HCT116 (cell line): ENCODE data around the gene PHF13. TPM values are rescaled to one million over a fixed set of nuclear protein-coding genes. Genes with fewer than 3 reads are reported as not detected.

Source experiments
- ATAC-seq: fragments of 200-7000 bp; cut with Tn5 transposase; 2 replicates; pipeline ENCODE4 v1.9.1; 2020; ENCODE audit warnings: mild to moderate bottlenecking, moderate library complexity
- BruUV-seq: library from RNA; stranded (reverse); fragments of 400-500 nt; replicated peaks from 2 replicates; lab custom pipeline; 2021; lab: Mats Ljungman, UMichigan
- CTCF ChIA-PET: fragments of 300-600 bp; sonication (Branson Sonifier 250); formaldehyde crosslinking; loops from one replicate; lab custom pipeline; 2021; ENCODE audit warnings: antibody characterized with exemption; lab: Charles Lee
- POLR2A ChIA-PET: fragments of 300-600, 350-600 bp; sonication (Branson Sonifier 250); formaldehyde crosslinking; loops from one replicate; lab custom pipeline; 2021; ENCODE audit warnings: antibody characterized with exemption; lab: Charles Lee
- RAD21 ChIA-PET, 2 experiments: fragments of 300-600 bp; sonication (Branson Sonifier 250); formaldehyde crosslinking; loops; one replicate each; lab custom pipeline; 2023; ENCODE audit warnings: low total read pairs in 2 of 2; ENCODE audit not compliant: uncharacterized antibody in 2 of 2, unreplicated experiment in 2 of 2, low non-redundant PET in 1 of 2; lab: Charles Lee
- DNase-seq: peaks from one replicate; pipeline ENCODE4 v3.0.0-alpha.2; 2010; ENCODE audit warnings: low read depth, low spot score
- H2AFZ ChIP-seq: fragments of 200-600 bp; shearing (Covaris generic), sonication (generic); 2 replicates; pipeline ENCODE4 v1.6.1; 2017; ENCODE audit warnings: low read depth, mixed run types, mixed read lengths, antibody characterized with exemption, low read length; ENCODE audit not compliant: poor library complexity, severe bottlenecking
- H3K27ac ChIP-seq: 2 replicates; pipeline ENCODE4 v1.5.1; 2012; ENCODE audit warnings: low read depth, low read length
- H3K27me3 ChIP-seq: fragments of 200-600 bp; sonication (generic); 2 replicates; pipeline ENCODE4 v1.6.1; 2016; ENCODE audit warnings: mixed run types, low read length, mixed read lengths; ENCODE audit not compliant: insufficient read depth
- H3K36me3 ChIP-seq, 2 experiments: fragments of 200-500 bp in 1 of 2; fragments of 200-600 bp in 1 of 2; sonication (Bioruptor generic) in 1 of 2; sonication (generic) in 1 of 2; 2 replicates each; pipeline versions ENCODE4 v1.5.1 to v1.6.1; 2014 to 2016; ENCODE audit warnings: low read length in 2 of 2, inconsistent platforms in 1 of 2, mixed read lengths in 1 of 2, mixed run types in 1 of 2; ENCODE audit not compliant: insufficient read depth in 2 of 2, control insufficient read depth in 1 of 2
- H3K4me1 ChIP-seq, 2 experiments: fragments of 200-600 bp in 1 of 2; sonication (generic) in 1 of 2; 2 replicates each; pipeline versions ENCODE4 v1.5.1 to v1.6.1; 2012 to 2017; ENCODE audit warnings: low read length in 2 of 2, inconsistent platforms in 1 of 2, mild to moderate bottlenecking in 1 of 2, mixed read lengths in 1 of 2, mixed run types in 1 of 2, moderate library complexity in 1 of 2; ENCODE audit not compliant: insufficient read depth in 2 of 2, control insufficient read depth in 1 of 2
- H3K4me2 ChIP-seq: fragments of 200-600 bp; sonication (generic); 2 replicates; pipeline ENCODE4 v1.6.1; 2017; ENCODE audit warnings: mixed run types, low read length, mixed read lengths
- H3K4me3 ChIP-seq, 2 experiments: fragments of 200-600 bp in 1 of 2; sonication (generic) in 1 of 2; replicated peaks in 1 of 2; 2 replicates each; pipeline ENCODE4 v1.5.1; 2011 to 2016; ENCODE audit warnings: low read length in 2 of 2, control low read depth in 1 of 2, low read depth in 1 of 2, mild to moderate bottlenecking in 1 of 2, mixed read lengths in 1 of 2, mixed run types in 1 of 2
- H3K79me2 ChIP-seq: fragments of 200-600 bp; sonication (generic); 2 replicates; pipeline ENCODE4 v1.6.1; 2017; ENCODE audit warnings: mild to moderate bottlenecking, mixed run types, low read length, moderate library complexity, mixed read lengths; ENCODE audit not compliant: insufficient read depth
- H3K9ac ChIP-seq: fragments of 200-600 bp; sonication (generic); 2 replicates; pipeline ENCODE4 v1.6.1; 2016; ENCODE audit warnings: low read length, mixed read lengths
- H3K9me2 ChIP-seq: fragments of 200-600 bp; sonication (generic), shearing (Covaris generic); 2 replicates; pipeline ENCODE4 v1.6.1; 2017; ENCODE audit warnings: mixed run types, mild to moderate bottlenecking, moderate library complexity; ENCODE audit not compliant: insufficient read depth
- H3K9me3 ChIP-seq, 2 experiments: fragments of 200-500 bp in 1 of 2; fragments of 200-600 bp in 1 of 2; sonication (Bioruptor generic) in 1 of 2; sonication (generic) in 1 of 2; 2 replicates each; pipeline ENCODE4 v1.6.1; 2014 to 2017; ENCODE audit warnings: low read length in 2 of 2, mixed read lengths in 2 of 2, inconsistent platforms in 1 of 2, low read depth in 1 of 2, mild to moderate bottlenecking in 1 of 2, mixed run types in 1 of 2, moderate library complexity in 1 of 2; ENCODE audit not compliant: control insufficient read depth in 1 of 2, insufficient read depth in 1 of 2
- H4K20me1 ChIP-seq: fragments of 200-600 bp; sonication (generic), shearing (Covaris generic); 2 replicates; pipeline ENCODE4 v1.6.1; 2017; ENCODE audit warnings: mixed run types, mild to moderate bottlenecking, moderate library complexity; ENCODE audit not compliant: insufficient read depth
- CBX3 ChIP-seq: IDR thresholded peaks from 2 replicates; pipeline ENCODE4 v1.6.1; 2012; ENCODE audit warnings: low read depth
- CEBPB ChIP-seq: IDR thresholded peaks from 2 replicates; pipeline ENCODE4 v1.6.1; 2012; ENCODE audit warnings: low read depth
- EGR1 ChIP-seq: IDR thresholded peaks from 2 replicates; pipeline ENCODE4 v1.6.1; 2012; ENCODE audit warnings: low read depth
- ELF1 ChIP-seq: IDR thresholded peaks from 2 replicates; pipeline ENCODE4 v1.6.1; 2012; ENCODE audit warnings: low read depth, borderline replicate concordance
- EZH2phosphoT487 ChIP-seq: fragments of 200-600 bp; IDR thresholded peaks from 2 replicates; pipeline ENCODE4 v1.6.1; 2018; ENCODE audit warnings: antibody characterized with exemption, borderline replicate concordance
- MAX ChIP-seq: IDR thresholded peaks from 2 replicates; pipeline ENCODE4 v1.6.1; 2012
- RAD21 ChIP-seq: IDR thresholded peaks from 2 replicates; pipeline ENCODE4 v1.6.1; 2012; ENCODE audit warnings: low read depth, mild to moderate bottlenecking
- TCF7L2 ChIP-seq: IDR thresholded peaks from 2 replicates; pipeline ENCODE4 v1.7.0; 2011; ENCODE audit warnings: borderline replicate concordance, inconsistent platforms; ENCODE audit not compliant: insufficient read depth, insufficient read length; ENCODE audit errors: extremely low read depth
- ZBTB33 ChIP-seq: IDR thresholded peaks from 2 replicates; pipeline ENCODE4 v1.6.1; 2011; ENCODE audit warnings: mild to moderate bottlenecking, low read length, moderate library complexity; ENCODE audit not compliant: insufficient replicate concordance; ENCODE audit errors: extremely low read depth
- intact Hi-C: fragments of 100-400 bp; cut with micrococcal nuclease; formaldehyde crosslinking; loops from 2 replicates; pipeline ENCODE4 v1.10.0; 2022
- total RNA-seq: library from RNA; stranded (reverse); gene quantifications from one replicate; pipeline ENCODE4 v1.2.1, GENCODE V29; 2021; ENCODE audit not compliant: unreplicated experiment

PHF13 gene
- total RNA-seq, 1 experiment from 2014 or later = 25.8 TPM

- Histone ChIP-seq H3K27me3 (no peaks in the 10 kb centered on the region), H3K9me2 (no peaks in the 10 kb centered on the region), H3K4me3 (no peak overlapping the region), H2AFZ (no peak overlapping the region), H3K36me3 (peaks cover 25 to 74% of the 10 kb centered on the region in 2 experiments), H3K4me1 (no peaks in the 10 kb centered on the region), H3K9me3 (no peaks in the 10 kb centered on the region), H3K79me2 (peaks cover 56% of the 10 kb centered on the region), H3K9ac (no peak overlapping the region), H3K4me2 (no peak overlapping the region), H4K20me1 (peaks cover 8% of the 10 kb centered on the region; the same call in 1 of the 2 replicates), H3K27ac (no peak overlapping the region)
- ChIA-PET CTCF (no interaction called here), RAD21 (no interaction called here), POLR2A (no interaction called here)
- no peak for TF ChIP-seq CBX3
- TF ChIP-seq MAX = no peak
- no peak for TF ChIP-seq EGR1
- no peak for TF ChIP-seq TCF7L2
- no peak for TF ChIP-seq EZH2phosphoT487
- no peak for TF ChIP-seq ELF1
- no peak for TF ChIP-seq CEBPB
- no peak for TF ChIP-seq ZBTB33
- TF ChIP-seq RAD21 = no peak
- BruUV-seq = no TSS peak
- intact Hi-C loops = no loop called here
- DNase-seq = no peak
- ATAC-seq = no peak
Observed at GRCh38 chr1:6592865-6593593, 20.5 kb upstream of the PHF13 start.
